Fibroblast of skin of scalp (primary cell): ENCODE measurements around the gene MUL1.
A peak's percentile ranks its signal among the peaks of the same experiment; 100 is the strongest.

Source experiments
- DNase-seq: peaks from one replicate; pipeline ENCODE4 v3.0.0-alpha.2; 2013

MUL1 gene

GRCh38 chr1:20484519-20485462, 23.2 kb downstream of the MUL1 start:
- DNase-seq, result peak; percentile 17

DNA sequence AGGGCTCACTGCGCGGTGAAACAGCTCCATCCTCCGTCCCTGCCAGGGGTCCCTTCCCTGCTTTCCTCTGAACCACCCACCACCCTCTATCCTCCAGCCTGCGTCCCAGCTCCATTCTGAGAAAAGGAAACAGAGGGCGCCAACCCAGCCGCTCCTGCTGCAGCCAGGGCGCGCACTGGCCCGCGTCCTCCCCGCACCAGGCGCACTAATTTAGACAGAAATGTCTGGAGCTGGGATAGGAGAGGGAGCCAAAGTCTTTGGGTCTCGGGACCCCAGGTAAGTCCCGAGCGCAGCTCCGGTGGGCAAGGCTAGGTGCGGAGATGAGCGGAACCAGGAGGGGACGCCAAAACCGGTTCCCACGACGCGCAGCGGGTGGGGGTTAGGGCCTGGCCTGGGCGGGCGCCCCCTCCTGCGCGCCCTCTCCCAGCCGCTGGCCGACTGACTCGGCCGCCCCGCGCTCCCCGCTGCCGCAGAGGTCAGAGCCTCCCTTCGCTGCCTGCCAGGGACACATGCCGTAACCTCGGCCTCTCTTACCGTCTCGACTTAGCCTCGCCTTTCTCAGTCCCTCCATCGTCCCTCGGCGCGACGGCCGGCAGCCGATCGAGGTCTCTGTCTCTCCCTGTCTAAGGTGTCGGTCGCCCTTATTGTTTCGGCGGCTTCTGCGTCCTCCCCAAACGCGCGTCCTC, 24.0 kb downstream of the MUL1 start:
- DNase-seq, result no peak

DNA sequence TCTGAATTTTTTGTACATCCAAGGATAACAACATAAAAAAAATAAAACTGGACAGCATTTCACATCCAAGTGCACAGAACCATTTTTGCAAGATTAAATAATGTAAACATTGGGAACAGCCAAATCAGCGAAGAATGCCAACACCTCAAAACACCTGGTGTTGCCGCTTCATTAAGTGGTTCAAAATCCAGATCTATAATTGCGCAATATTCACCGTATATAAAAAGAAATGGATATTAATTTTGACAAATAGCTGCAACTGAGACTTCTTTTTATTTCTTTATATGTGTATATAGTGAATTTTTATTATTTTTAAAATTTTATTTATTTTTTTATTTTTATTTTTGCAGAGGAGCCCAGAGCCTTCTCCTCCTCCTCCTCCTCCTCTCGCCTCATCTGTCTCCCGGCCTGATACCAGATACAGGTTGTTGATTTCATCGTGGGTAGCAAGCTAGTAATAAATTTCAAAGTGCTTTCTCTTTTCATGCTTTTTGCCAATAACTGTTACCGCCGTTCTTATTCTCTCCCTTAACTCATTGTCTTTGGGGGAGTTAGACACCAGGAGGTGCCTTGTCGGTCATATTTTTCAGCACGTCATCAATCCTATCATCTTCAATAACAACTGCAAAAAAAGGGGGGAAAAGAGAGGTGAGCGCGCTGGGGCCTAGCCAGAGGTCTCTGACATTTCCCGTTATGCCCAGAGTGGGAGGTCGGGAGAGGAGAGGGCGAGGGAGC, 24.7 kb downstream of the MUL1 start:
- no peak for DNase-seq

DNA sequence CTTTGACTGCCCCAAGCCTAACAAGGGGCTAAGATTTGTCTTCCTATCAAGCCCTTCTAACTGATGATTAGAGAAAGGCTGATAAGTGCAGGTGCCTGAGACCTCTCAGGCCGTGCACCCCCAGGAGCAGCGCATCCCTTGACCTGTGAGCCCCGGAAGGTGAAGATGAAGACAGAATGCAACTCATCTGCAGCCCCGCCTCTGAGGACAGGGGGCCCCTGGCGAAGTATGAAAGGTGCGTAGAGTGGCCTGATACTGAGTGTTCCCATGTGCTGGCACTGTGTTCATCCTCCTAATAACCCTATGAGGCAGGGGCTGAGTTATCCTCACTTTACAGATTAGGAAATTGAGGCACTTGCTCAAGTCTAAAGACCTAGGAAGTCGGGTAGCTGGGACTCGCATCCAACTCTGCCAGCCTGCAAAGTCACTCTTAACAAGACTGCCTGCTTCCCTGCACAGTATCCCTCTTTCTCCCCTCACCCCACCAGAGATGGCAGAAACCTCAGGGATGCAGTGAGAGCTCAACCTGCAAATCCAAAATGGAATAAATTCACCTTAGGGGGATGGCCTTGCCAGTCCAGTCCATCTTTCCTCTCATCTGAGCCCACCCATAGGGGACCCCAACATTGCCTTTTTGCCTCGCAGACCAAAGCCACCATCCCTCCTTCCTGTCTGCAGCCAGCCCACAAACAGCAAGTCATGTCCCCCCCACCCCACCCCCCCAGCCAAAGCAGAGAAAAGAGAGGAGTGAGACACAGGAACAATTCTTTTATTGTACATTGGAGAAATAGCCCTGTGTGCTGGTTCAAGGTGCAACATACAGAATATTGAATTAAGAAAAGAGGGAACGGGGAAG, 26.1 kb downstream of the MUL1 start:
- no peak for DNase-seq

GRCh38 chr1:20480951-20481617, 26.9 kb downstream of the MUL1 start:
- DNase-seq, result no peak

DNA sequence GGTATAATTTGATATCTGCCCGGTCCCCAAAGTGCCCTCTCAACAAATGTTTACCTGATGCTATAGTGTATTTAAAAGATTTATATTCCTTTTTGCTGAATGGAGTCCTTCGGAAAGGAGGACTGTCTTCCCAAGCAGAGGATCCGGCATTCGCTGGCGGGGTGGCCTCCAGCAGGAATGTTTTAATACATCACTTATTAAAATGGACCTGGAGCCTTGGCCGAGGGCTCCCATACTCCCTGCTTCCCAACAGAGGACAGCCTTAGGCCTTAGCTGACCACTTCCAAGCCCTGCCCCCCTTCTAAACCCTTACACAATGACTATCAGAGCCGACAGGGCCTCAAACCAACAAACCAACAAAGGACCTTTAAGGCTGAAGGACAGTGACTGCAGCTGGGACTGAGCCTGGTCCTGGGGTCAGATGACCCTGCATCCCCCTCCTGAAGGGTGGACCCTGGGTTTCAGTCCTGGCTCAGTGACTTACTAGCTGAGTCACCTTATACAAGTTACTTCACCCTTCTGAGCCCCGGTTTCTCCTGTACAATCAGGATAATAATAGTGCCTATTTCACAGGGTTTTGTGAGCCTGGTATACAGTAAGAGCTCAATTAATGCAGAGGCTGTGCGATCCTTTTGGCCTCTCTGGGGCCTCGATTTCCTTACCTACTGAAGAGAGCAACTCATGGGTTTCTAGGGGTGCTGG, 27.6 kb downstream of the MUL1 start:
- DNase-seq, result no peak

- DNase-seq, result no peak
These were observed 28.1 kb downstream of the MUL1 start for GRCh38 chr1:20479840-20480239.

DNA sequence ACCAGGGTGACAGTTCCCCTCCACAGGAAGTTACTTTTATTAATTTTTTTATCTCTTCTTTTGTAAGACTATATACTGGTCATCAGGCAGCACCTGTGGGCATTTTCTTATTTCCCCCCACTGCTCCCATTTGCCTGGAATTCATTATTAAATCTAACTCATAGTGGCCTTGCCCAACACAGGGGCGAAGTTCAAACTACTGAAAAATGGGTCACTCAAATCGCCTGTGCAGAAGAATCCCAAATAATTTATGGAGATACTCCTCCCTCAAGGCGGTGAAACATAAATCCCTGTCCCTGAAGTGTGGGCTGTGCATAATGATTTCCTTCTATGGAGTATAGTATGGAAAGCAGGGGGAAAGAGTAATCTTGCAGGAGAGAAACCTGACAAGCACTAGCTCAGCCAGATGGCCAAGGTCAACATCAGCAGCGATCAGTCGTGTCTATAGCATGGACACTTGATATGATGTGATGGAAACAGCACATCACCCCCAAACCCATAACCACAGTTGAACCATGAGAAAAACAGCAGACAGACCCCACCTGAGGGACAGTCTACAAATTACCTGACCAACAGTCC, 29.8 kb downstream of the MUL1 start:
- no peak for DNase-seq

DNA sequence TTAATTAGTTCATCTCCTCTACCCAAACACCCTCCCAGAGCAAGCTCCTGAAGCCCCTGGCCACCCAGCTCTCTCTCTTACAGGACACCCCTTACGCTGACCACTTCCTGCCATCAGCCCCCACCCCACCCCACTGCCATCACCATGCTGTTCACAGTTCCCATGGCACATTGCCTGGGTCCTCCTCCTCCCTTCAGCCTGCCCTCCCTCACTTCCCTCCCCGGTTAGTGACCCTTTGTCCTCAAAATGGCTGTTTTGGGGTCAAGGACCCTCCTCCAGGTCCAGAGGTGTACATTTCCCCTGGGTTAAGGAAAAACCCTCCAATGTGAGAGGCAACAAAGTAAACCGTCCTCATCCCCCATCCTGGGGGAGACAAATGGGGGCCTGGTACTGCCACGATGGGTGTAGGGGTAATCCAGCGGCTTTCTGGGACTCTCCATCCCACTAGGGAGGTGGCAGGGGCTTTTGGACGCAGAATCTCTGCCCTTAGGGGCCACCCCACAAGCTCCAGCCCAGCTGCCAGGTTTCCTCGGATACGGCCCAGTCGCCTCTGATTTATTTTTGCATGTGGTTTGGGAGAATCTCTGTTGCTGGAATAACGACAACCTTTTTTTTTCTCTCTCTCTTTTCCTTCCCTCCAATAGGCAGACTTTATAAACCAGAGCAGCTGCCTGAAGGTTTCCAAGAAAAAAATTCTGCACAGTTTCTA, 30.4 kb downstream of the MUL1 start:
- DNase-seq, result peak; percentile 12

GRCh38 chr1:20476265-20477038, 31.5 kb downstream of the MUL1 start:
- DNase-seq, result no peak

DNA sequence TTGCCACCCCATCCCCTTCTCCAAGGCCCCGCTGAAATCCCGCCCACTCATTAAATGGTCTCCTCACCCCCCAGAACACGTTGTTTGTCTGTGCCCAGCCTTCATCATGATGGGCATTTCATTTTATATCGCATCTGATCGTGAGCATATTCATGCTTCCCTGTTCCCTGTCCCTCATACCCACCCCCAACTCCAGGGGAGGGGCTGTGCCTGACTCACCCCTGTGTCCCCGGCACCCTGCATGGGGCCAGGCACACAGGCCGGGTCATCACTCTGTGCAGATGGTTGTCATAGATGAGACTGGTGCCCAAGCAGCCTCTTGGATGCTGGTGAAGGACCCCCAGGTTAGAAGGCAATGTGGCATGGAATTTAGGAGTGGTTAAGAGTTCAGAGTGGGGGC, 33.0 kb downstream of the MUL1 start:
- no peak for DNase-seq

- DNase-seq, result no peak
These were observed 33.5 kb downstream of the MUL1 start for GRCh38 chr1:20474333-20474975.

GRCh38 chr1:20473894-20474293, 34.1 kb downstream of the MUL1 start:
- DNase-seq, result no peak

DNA sequence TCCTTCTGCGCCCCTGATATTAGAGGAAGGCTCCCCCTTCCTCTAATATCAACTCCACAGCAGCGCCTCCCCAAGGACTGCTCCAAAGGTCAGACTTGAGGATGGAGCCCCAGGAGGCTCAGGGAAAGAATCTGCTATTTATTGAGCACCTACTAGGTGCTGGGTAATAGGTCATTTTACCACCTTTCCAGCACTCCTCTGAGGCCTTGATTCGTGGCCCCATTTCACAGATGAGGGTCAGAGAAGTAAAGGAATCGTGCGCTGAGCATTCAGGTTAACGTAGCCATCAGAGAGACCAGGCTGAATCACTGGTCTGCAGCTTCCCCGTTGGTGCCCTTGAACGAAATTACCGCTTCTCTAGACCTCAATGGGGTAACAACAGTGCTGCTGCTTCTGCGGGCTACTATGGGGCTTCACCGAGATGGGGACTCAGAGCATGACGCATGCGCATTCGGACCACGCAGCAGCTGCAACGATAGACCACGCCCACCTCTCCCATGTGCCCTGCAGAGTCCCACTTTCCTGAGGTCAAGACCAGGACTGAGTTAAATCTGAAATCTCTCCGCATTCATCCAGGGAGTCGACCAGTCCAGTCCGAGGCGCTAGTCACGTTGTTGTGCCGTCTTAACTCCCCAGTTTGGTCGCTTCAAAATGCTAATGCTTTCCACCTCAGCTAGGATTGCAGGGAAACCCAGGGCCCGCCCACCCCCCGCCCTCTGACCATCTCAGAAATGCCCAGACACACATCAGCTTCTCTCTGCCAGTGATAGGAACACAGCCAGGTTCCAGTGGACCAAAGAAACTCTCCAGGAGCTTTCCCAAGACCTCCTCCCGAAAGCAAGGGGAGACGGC, 34.9 kb downstream of the MUL1 start:
- peak; percentile 54 for DNase-seq

DNA sequence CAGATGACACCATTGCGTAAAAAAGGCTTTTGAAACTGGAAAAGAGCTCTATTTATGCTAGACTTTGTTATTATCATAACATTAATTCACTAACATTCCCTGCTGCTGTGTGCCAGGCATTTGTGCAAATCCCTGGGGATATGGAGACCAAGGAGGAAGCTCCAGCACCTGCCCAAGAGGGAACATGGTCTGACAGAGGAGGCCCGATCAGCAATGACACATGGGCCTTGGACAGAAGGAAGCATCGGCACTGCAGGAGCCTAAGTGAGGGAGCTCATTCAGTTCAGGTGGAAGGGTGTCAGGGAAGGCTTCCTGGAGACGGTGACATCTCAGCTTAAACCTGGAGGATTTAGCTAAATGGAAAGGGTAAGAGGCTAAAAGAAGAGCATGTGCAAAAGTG, 35.8 kb downstream of the MUL1 start:
- DNase-seq, result no peak

DNA sequence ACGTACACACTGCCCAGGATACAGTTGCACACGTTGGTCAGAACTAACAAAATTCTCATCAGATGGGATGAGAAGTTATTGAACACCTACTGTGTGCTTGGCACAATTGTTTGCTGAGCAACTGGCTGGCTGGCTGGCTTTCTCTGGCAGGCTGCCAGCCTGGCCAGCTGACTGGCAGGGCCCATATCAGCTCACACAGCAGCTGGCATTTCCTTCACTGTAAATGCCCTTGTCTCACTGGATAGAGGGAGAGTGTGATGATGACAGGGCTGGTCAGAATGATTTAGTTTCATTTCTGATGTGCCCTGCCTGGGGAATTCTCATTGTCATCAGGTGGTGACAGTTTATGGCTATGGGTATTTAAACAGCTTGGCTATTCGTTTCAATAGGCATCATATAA, 37.8 kb downstream of the MUL1 start:
- DNase-seq, result no peak

- no peak for DNase-seq
These were observed 38.4 kb downstream of the MUL1 start for GRCh38 chr1:20469406-20470076.
